ENCODE data around the gene SLC10A7.

SLC10A7 gene

GRCh38 chr4:146212781-146213180 lies 309.0 kb downstream of the SLC10A7 start:
- no peaks in the 10 kb centered on the region for H3K36me3 Mint-ChIP-seq (ENCODE audit: low read depth)
- no peak for DNase-seq
- H3K9me3 Mint-ChIP-seq = no peaks in the 10 kb centered on the region
- peaks cover 10% of the 10 kb centered on the region for H3K27me3 Mint-ChIP-seq (ENCODE audit: low read depth, poor library complexity)
- no peaks in the 10 kb centered on the region for H3K4me1 Mint-ChIP-seq
- no peak for TF ChIP-seq CTCF (IDR thresholded peaks at IDR 0.05)
- no peak overlapping the region for H3K27ac Mint-ChIP-seq
- no peak overlapping the region for H3K4me3 Mint-ChIP-seq

- H3K4me3 Mint-ChIP-seq = no peak overlapping the region
- peaks cover 6% of the 10 kb centered on the region for H3K27me3 Mint-ChIP-seq (ENCODE audit: low read depth, poor library complexity)
- no peaks in the 10 kb centered on the region for H3K9me3 Mint-ChIP-seq
- no peak for TF ChIP-seq CTCF (IDR thresholded peaks at IDR 0.05)
- no peaks in the 10 kb centered on the region for H3K4me1 Mint-ChIP-seq
- no peaks in the 10 kb centered on the region for H3K36me3 Mint-ChIP-seq (ENCODE audit: low read depth)
- no peak for DNase-seq
- H3K27ac Mint-ChIP-seq = no peak overlapping the region
Observed at GRCh38 chr4:146211440-146211839, 310.3 kb downstream of the SLC10A7 start.

- no peak overlapping the region for H3K4me3 Mint-ChIP-seq
- TF ChIP-seq CTCF (IDR thresholded peaks at IDR 0.05) = no peak
- no peak for DNase-seq
Observed at GRCh38 chr4:146210890-146211289, 310.9 kb downstream of the SLC10A7 start.

GRCh38 chr4:146207410-146207809 lies 314.3 kb downstream of the SLC10A7 start:
- H3K27me3 Mint-ChIP-seq (ENCODE audit: low read depth, poor library complexity) = peaks cover 6% of the 10 kb centered on the region
- H3K27ac Mint-ChIP-seq = no peak overlapping the region
- H3K36me3 Mint-ChIP-seq (ENCODE audit: low read depth) = peaks cover 7% of the 10 kb centered on the region
- H3K4me1 Mint-ChIP-seq = no peaks in the 10 kb centered on the region
- H3K4me3 Mint-ChIP-seq = no peak overlapping the region
- no peaks in the 10 kb centered on the region for H3K9me3 Mint-ChIP-seq
- DNase-seq = no peak
- no peak for TF ChIP-seq CTCF (IDR thresholded peaks at IDR 0.05)

More at GRCh38 chr4:146210890-146211289, 310.9 kb downstream of the SLC10A7 start:
- H3K36me3 Mint-ChIP-seq (ENCODE audit: low read depth) = no peaks in the 10 kb centered on the region
- no peaks in the 10 kb centered on the region for H3K9me3 Mint-ChIP-seq
- peaks cover 6% of the 10 kb centered on the region for H3K27me3 Mint-ChIP-seq (ENCODE audit: low read depth, poor library complexity)
- H3K27ac Mint-ChIP-seq = no peak overlapping the region
- no peaks in the 10 kb centered on the region for H3K4me1 Mint-ChIP-seq
